ENCODE results near the gene NIF3L1.

- TF ChIP-seq USF1 (IDR thresholded peaks at IDR 0.05) (no peak), RAD21 (IDR thresholded peaks at IDR 0.05; ENCODE audit: low read depth) (no peak), EGR1 (IDR thresholded peaks at IDR 0.05) (no peak)
Measured at GRCh38 chr2:200851398-200852248, 37.5 kb upstream of the NIF3L1 start.

Data from Ishikawa (cell line).